ENCODE measurements around the gene UBASH3B.

GRCh38 chr11:122852796-122853160, 197.3 kb downstream of the UBASH3B start:
- no peak for TF ChIP-seq POLR2A (IDR thresholded peaks at IDR 0.05)
- TF ChIP-seq CTCF (IDR thresholded peaks at IDR 0.05) = no peak
